HCT116 (cell line): ENCODE results near the gene SARM1.

Experiments used
- CBX3 ChIP-seq: IDR thresholded peaks from 2 replicates; pipeline ENCODE4 v1.6.1; 2012; ENCODE audit warnings: low read depth
- CTCF ChIP-seq, 3 experiments: fragments of 200-600 bp in 1 of 3; sonication (generic) in 1 of 3; IDR thresholded peaks in 2 of 3; conservative IDR thresholded peaks in 1 of 3; 2 replicates each; pipeline ENCODE4 v1.5.1; 2012 to 2017; ENCODE audit warnings: low read depth in 2 of 3, low read length in 2 of 3, antibody characterized with exemption in 1 of 3, borderline replicate concordance in 1 of 3, control low read depth in 1 of 3, mild to moderate bottlenecking in 1 of 3, mixed read lengths in 1 of 3, mixed run types in 1 of 3, moderate library complexity in 1 of 3; ENCODE audit not compliant: insufficient read depth in 1 of 3
- EZH2 ChIP-seq: fragments of 200-600 bp; sonication (generic); IDR thresholded peaks from 2 replicates; pipeline ENCODE4 v1.6.1; 2017; ENCODE audit warnings: antibody characterized with exemption, mixed run types
- FOSL1 ChIP-seq: IDR thresholded peaks from 2 replicates; pipeline ENCODE4 v1.6.1; 2012; ENCODE audit warnings: low read depth
- JUND ChIP-seq: IDR thresholded peaks from 2 replicates; pipeline ENCODE4 v1.6.1; 2012
- MAX ChIP-seq: IDR thresholded peaks from 2 replicates; pipeline ENCODE4 v1.6.1; 2012
- POLR2A ChIP-seq: IDR thresholded peaks from 2 replicates; pipeline ENCODE4 v1.7.0; 2011; ENCODE audit warnings: borderline replicate concordance; ENCODE audit not compliant: insufficient read depth, insufficient read length; ENCODE audit errors: extremely low read depth
- POLR2AphosphoS5 ChIP-seq: IDR thresholded peaks from 2 replicates; pipeline ENCODE4 v1.6.1; 2011; ENCODE audit warnings: mild to moderate bottlenecking, low read depth, low read length, moderate library complexity
- SIN3A ChIP-seq: IDR thresholded peaks from 2 replicates; pipeline ENCODE4 v1.6.1; 2012; ENCODE audit warnings: low read depth
- SRF ChIP-seq: IDR thresholded peaks from 2 replicates; pipeline ENCODE4 v1.6.1; 2012; ENCODE audit warnings: low read depth
- ZNF274 ChIP-seq: fragments of 200-500 bp; sonication (Bioruptor generic); IDR thresholded peaks from 2 replicates; pipeline ENCODE4 v1.6.1; 2014; ENCODE audit warnings: mild to moderate bottlenecking, low read depth, low read length, inconsistent platforms

GRCh38 chr17:28406473-28406814 is 35.0 kb downstream of the SARM1 start:
- TF ChIP-seq CTCF (IDR thresholded peaks at IDR 0.05 in 2 of 3, conservative IDR thresholded peaks at IDR 0.05 in 1 of 3; ENCODE audit: borderline replicate concordance in 1 of 3, insufficient read depth in 1 of 3, low read depth in 2 of 3, low read length in 2 of 3): no peak
- no peak for TF ChIP-seq MAX
- no peak for TF ChIP-seq ZNF274
- TF ChIP-seq JUND: no peak
- no peak for TF ChIP-seq POLR2AphosphoS5
- no peak for TF ChIP-seq FOSL1
- TF ChIP-seq CBX3: no peak
- no peak for TF ChIP-seq SIN3A
- no peak for TF ChIP-seq POLR2A
- no peak for TF ChIP-seq SRF
- no peak for TF ChIP-seq EZH2
